SU-DHL-6 (cell line): ENCODE data around the gene SEC14L1.
"Not testable (repeated sequence)": the region's sequence is repeated elsewhere in the genome, so short reads cannot be mapped to it uniquely, and the experiment has no call there.

Source experiments
- H2AFZ ChIP-seq: fragments of 200-600 bp; sonication (generic); 2 replicates; pipeline ENCODE4 v1.6.1; 2014; ENCODE audit warnings: low read depth, mild to moderate bottlenecking, moderate library complexity, mixed read lengths, antibody characterized with exemption, low read length; ENCODE audit not compliant: severe bottlenecking
- H3F3A ChIP-seq: fragments of 200-600 bp; shearing (Covaris generic); 2 replicates; pipeline ENCODE4 v1.6.0; 2016; ENCODE audit warnings: antibody characterized with exemption, mild to moderate bottlenecking; ENCODE audit not compliant: insufficient read depth
- H3K27ac ChIP-seq: fragments of 200-600 bp; sonication (generic); 2 replicates; pipeline ENCODE4 v1.5.1; 2016; ENCODE audit warnings: low read depth, mild to moderate bottlenecking, low read length, moderate library complexity, mixed read lengths
- H3K27me3 ChIP-seq: fragments of 200-600 bp; sonication (generic), shearing (Covaris generic); 2 replicates; pipeline ENCODE4 v1.6.0; 2014; ENCODE audit warnings: mild to moderate bottlenecking, low read length
- H3K36me3 ChIP-seq: fragments of 200-600 bp; sonication (generic); 2 replicates; pipeline ENCODE4 v1.6.1; 2014; ENCODE audit warnings: mild to moderate bottlenecking, low read length, mixed read lengths
- H3K4me2 ChIP-seq: fragments of 300-600, 200-600 bp; shearing (Covaris generic), sonication (generic); 2 replicates; pipeline ENCODE4 v1.6.0; 2014; ENCODE audit warnings: low read length, low read depth, mild to moderate bottlenecking; ENCODE audit not compliant: poor library complexity, severe bottlenecking
- H3K4me3 ChIP-seq: fragments of 200-600 bp; sonication (generic); 2 replicates; pipeline ENCODE4 v1.5.1; 2014; ENCODE audit warnings: antibody characterized with exemption, low read length, mild to moderate bottlenecking, mixed read lengths; ENCODE audit not compliant: insufficient read depth, poor library complexity, severe bottlenecking
- H3K79me2 ChIP-seq: fragments of 200-600 bp; sonication (generic); 2 replicates; pipeline ENCODE4 v1.6.1; 2014; ENCODE audit warnings: mild to moderate bottlenecking, low read length, moderate library complexity; ENCODE audit not compliant: insufficient read depth
- H3K9ac ChIP-seq: fragments of 200-600 bp; sonication (generic); 2 replicates; pipeline ENCODE4 v1.7.0; 2014; ENCODE audit warnings: mild to moderate bottlenecking, low read length
- H3K9me2 ChIP-seq: fragments of 200-600 bp; sonication (generic); replicated peaks from 2 replicates; pipeline ENCODE4 v1.6.1; 2014; ENCODE audit warnings: low read length; ENCODE audit not compliant: insufficient read depth
- H3K9me3 ChIP-seq: fragments of 200-600 bp; sonication (generic); 2 replicates; pipeline ENCODE4 v1.6.1; 2014; ENCODE audit warnings: low read length, mixed read lengths; ENCODE audit not compliant: insufficient read depth
- H4K20me1 ChIP-seq: fragments of 200-600 bp; sonication (generic); 2 replicates; pipeline ENCODE4 v1.6.1; 2014; ENCODE audit warnings: low read depth, mild to moderate bottlenecking, antibody characterized with exemption, low read length, moderate library complexity, mixed read lengths
- CTCF ChIP-seq: fragments of 200-600 bp; sonication (generic); IDR thresholded peaks from one replicate; pipeline ENCODE4 v1.5.1; 2017; ENCODE audit warnings: antibody characterized with exemption, mild to moderate bottlenecking, low read length, moderate library complexity; ENCODE audit not compliant: insufficient read depth, poor library complexity, severe bottlenecking
- EZH2phosphoT487 ChIP-seq: fragments of 200-600 bp; sonication (generic), shearing (Covaris generic); conservative IDR thresholded peaks from 2 replicates; pipeline ENCODE4 v1.6.1; 2018; ENCODE audit warnings: mild to moderate bottlenecking, antibody characterized with exemption, low read length, moderate library complexity, mixed read lengths

The SEC14L1 gene

DNA sequence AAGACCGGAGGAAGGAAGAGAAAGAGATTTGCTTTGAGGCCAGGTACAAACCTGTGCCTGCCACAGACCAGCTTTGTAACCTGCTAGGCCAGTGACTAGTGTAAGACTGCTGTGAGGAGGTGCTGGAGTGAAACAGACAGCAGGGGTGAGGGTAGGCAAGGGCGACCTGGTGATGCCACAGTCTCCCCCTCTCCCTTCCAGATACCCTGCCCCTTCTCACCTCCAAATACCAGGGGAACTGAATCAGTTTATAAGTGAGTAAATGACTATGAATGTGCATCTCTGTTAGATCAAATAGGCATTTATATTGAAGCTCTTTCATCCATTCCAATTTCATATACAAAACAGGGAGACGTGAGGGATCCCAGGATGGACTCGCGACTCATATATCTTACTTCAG is 9.4 kb downstream of the SEC14L1 start:
- H3K36me3 ChIP-seq: no peaks in the 10 kb centered on the region; the same call in 1 of the 2 replicates
- no peaks in the 10 kb centered on the region; the same call in 1 of the 2 replicates for H3K79me2 ChIP-seq
- no peak overlapping the region for H3K9ac ChIP-seq

GRCh38 chr17:77151186-77151585 is 10.4 kb downstream of the SEC14L1 start:
- H3K27me3 ChIP-seq: no peaks in the 10 kb centered on the region
- no peak overlapping the region for H3K4me3 ChIP-seq
- H3K27ac ChIP-seq: no peak overlapping the region
- no peaks in the 10 kb centered on the region; the same call in 1 of the 2 replicates for H3K36me3 ChIP-seq
- no peak overlapping the region for H2AFZ ChIP-seq
- no peaks in the 10 kb centered on the region for H3K9me2 ChIP-seq
- H3K9me3 ChIP-seq: no peaks in the 10 kb centered on the region
- H3F3A ChIP-seq: no peaks in the 10 kb centered on the region
- no peak overlapping the region for H3K9ac ChIP-seq
- no peaks in the 10 kb centered on the region; the same call in 1 of the 2 replicates for H3K79me2 ChIP-seq
- TF ChIP-seq CTCF (no peak), EZH2phosphoT487 (no peak)
- no peaks in the 10 kb centered on the region; the same call in 1 of the 2 replicates for H4K20me1 ChIP-seq
- no peak overlapping the region for H3K4me2 ChIP-seq

More for the DNA sequence above, 9.4 kb downstream of the SEC14L1 start:
- TF ChIP-seq CTCF (no peak), EZH2phosphoT487 (no peak)
- no peak overlapping the region for H3K27ac ChIP-seq
- H3K4me3 ChIP-seq: no peak overlapping the region
- no peaks in the 10 kb centered on the region for H3K9me2 ChIP-seq
- H3K27me3 ChIP-seq: no peaks in the 10 kb centered on the region
- H3K4me2 ChIP-seq: no peak overlapping the region
- no peaks in the 10 kb centered on the region; the same call in 1 of the 2 replicates for H4K20me1 ChIP-seq
- no peaks in the 10 kb centered on the region for H3F3A ChIP-seq
- H2AFZ ChIP-seq: no peak overlapping the region
- no peaks in the 10 kb centered on the region for H3K9me3 ChIP-seq

GRCh38 chr17:77152056-77152455 is 11.3 kb downstream of the SEC14L1 start:
- not testable (repeated sequence) for H3K27ac ChIP-seq, H4K20me1 ChIP-seq, H3K27me3 ChIP-seq, H2AFZ ChIP-seq, H3K4me3 ChIP-seq, H3K9me2 ChIP-seq, H3F3A ChIP-seq, H3K4me2 ChIP-seq, H3K9me3 ChIP-seq, H3K36me3 ChIP-seq, H3K9ac ChIP-seq, H3K79me2 ChIP-seq

DNA sequence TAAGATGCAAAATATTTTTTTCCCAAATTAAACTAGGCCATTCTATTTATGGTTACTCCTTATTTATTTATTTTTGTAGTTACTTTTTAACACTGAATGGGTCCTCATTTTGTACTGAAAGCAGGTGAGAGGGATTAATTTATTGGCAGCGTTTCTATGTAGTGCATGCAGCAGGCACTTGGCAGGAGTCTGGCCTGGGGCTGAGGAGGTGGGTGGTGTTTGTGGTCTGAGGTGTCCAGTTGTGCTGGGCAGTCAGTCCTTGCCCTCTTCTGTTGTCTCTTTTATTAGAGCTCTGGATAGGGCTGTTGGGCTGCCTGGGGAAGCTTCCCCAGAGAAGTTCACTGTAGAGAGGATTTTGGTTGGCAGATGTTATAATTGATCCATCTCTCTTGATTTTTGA is 12.7 kb downstream of the SEC14L1 start:
- Histone ChIP-seq H3K9me2 (no peaks in the 10 kb centered on the region), H3K9ac (no peak overlapping the region), H3K9me3 (no peaks in the 10 kb centered on the region), H3K4me3 (no peak overlapping the region), H4K20me1 (peaks cover 4% of the 10 kb centered on the region; the same call in 1 of the 2 replicates), H3K27ac (no peak overlapping the region), H3K36me3 (no peaks in the 10 kb centered on the region), H3K27me3 (no peaks in the 10 kb centered on the region), H3K79me2 (no peaks in the 10 kb centered on the region; the same call in 1 of the 2 replicates), H2AFZ (no peak overlapping the region), H3F3A (no peaks in the 10 kb centered on the region), H3K4me2 (no peak overlapping the region)
- TF ChIP-seq EZH2phosphoT487 (no peak), CTCF (no peak)
